IMR-90 (cell line): ENCODE data around the gene IL1RAP. TPM values are rescaled to one million over a fixed set of nuclear protein-coding genes. Genes with fewer than 3 reads are reported as not detected.

Experiments
- ATAC-seq: fragments of 200-7000 bp; cut with Tn5 transposase; 2 replicates; pipeline ENCODE4 v1.9.1; 2020; ENCODE audit warnings: low read depth, mild to moderate bottlenecking, moderate library complexity
- BruUV-seq: library from RNA; stranded (reverse); fragments of 400-500 nt; replicated peaks from 2 replicates; lab custom pipeline; 2021; lab: Mats Ljungman, UMichigan
- CTCF ChIA-PET: fragments of 300-600 bp; formaldehyde crosslinking; extraction: SDS; loops from one replicate; lab custom pipeline; 2021; ENCODE audit warnings: antibody characterized with exemption; lab: Yijun Ruan, JAX
- POLR2A ChIA-PET: fragments of 300-600 bp; sonication (Branson Sonifier 250); formaldehyde crosslinking; loops from one replicate; lab custom pipeline; 2022; ENCODE audit warnings: antibody characterized with exemption; ENCODE audit not compliant: unreplicated experiment; lab: Charles Lee
- DNase-seq: peaks from one replicate; pipeline ENCODE4 v3.0.0; 2013
- H2AFZ ChIP-seq: replicated peaks from 2 replicates; pipeline ENCODE3; 2013; ENCODE audit warnings: low read length, mild to moderate bottlenecking; ENCODE audit not compliant: poor library complexity
- H2AK5ac ChIP-seq: 2 replicates; pipeline ENCODE4 v1.6.1; 2013; ENCODE audit warnings: low read depth, low read length, inconsistent platforms
- H2AK9ac ChIP-seq: replicated peaks from 2 replicates; pipeline ENCODE3; 2013; ENCODE audit warnings: mild to moderate bottlenecking, low read depth, low read length, moderate library complexity; ENCODE audit not compliant: poor library complexity
- H2BK120ac ChIP-seq: 2 replicates; pipeline ENCODE4 v1.6.1; 2013; ENCODE audit warnings: low read depth, low read length, inconsistent platforms
- H2BK15ac ChIP-seq: 3 replicates; pipeline ENCODE4 v1.6.1; 2013; ENCODE audit warnings: low read depth, low read length, inconsistent platforms
- H2BK20ac ChIP-seq: 2 replicates; pipeline ENCODE4 v1.6.1; 2013; ENCODE audit warnings: low read depth, mild to moderate bottlenecking, inconsistent platforms, low read length, moderate library complexity
- H2BK5ac ChIP-seq: 2 replicates; pipeline ENCODE4 v1.6.1; 2013; ENCODE audit warnings: mild to moderate bottlenecking, low read depth, low read length, inconsistent platforms; ENCODE audit not compliant: poor library complexity, severe bottlenecking
- H3K14ac ChIP-seq: replicated peaks from 2 replicates; pipeline ENCODE4 v1.6.1; 2013; ENCODE audit warnings: low read depth, low read length, inconsistent platforms
- H3K18ac ChIP-seq: 2 replicates; pipeline ENCODE4 v1.6.1; 2013; ENCODE audit warnings: low read depth, low read length, control low read depth
- H3K23ac ChIP-seq: 2 replicates; pipeline ENCODE4 v1.6.1; 2013; ENCODE audit warnings: low read depth, low read length, inconsistent platforms
- H3K27ac ChIP-seq: 2 replicates; pipeline ENCODE4 v1.5.1; 2013; ENCODE audit warnings: mild to moderate bottlenecking, control low read depth, low read length; ENCODE audit not compliant: insufficient read depth
- H3K27me3 ChIP-seq: 2 replicates; pipeline ENCODE4 v1.6.1; 2013; ENCODE audit warnings: low read length; ENCODE audit not compliant: control insufficient read depth, insufficient read depth
- H3K36me3 ChIP-seq: 2 replicates; pipeline ENCODE4 v1.6.1; 2013; ENCODE audit warnings: low read length, mixed read lengths; ENCODE audit not compliant: control insufficient read depth, insufficient read depth
- H3K4ac ChIP-seq: 2 replicates; pipeline ENCODE4 v1.6.1; 2013; ENCODE audit warnings: low read depth, low read length, inconsistent platforms
- H3K4me1 ChIP-seq: 2 replicates; pipeline ENCODE4 v1.6.1; 2013; ENCODE audit warnings: low read length, mixed read lengths; ENCODE audit not compliant: control insufficient read depth, insufficient read depth
- H3K4me2 ChIP-seq: 2 replicates; pipeline ENCODE4 v1.6.1; 2013; ENCODE audit warnings: low read depth, mild to moderate bottlenecking, control low read depth, low read length, moderate library complexity
- H3K4me3 ChIP-seq: 2 replicates; pipeline ENCODE4 v1.5.1; 2013; ENCODE audit warnings: low read depth, mild to moderate bottlenecking, control low read depth, low read length, moderate library complexity; ENCODE audit not compliant: insufficient read depth
- H3K56ac ChIP-seq: 2 replicates; pipeline ENCODE4 v1.6.1; 2013; ENCODE audit warnings: low read length, inconsistent platforms; ENCODE audit not compliant: insufficient read depth; ENCODE audit errors: extremely low read depth
- H3K79me1 ChIP-seq, 2 experiments: 2 replicates each; pipeline ENCODE4 v1.6.1; 2013; ENCODE audit warnings: low read length in 2 of 2, inconsistent platforms in 1 of 2, low read depth in 1 of 2
- H3K9ac ChIP-seq: 2 replicates; pipeline ENCODE4 v1.6.1; 2013; ENCODE audit warnings: low read depth, low read length, control low read depth
- H3K9me1 ChIP-seq: 2 replicates; pipeline ENCODE4 v1.6.1; 2013; ENCODE audit warnings: low read length, inconsistent platforms; ENCODE audit not compliant: insufficient read depth
- H3K9me3 ChIP-seq: 2 replicates; pipeline ENCODE4 v1.6.1; 2013; ENCODE audit warnings: low read length; ENCODE audit not compliant: control insufficient read depth, insufficient read depth
- H4K20me1 ChIP-seq: 2 replicates; pipeline ENCODE4 v1.6.1; 2013; ENCODE audit warnings: low read length, inconsistent platforms; ENCODE audit not compliant: insufficient read depth
- H4K5ac ChIP-seq: 2 replicates; pipeline ENCODE4 v1.6.1; 2013; ENCODE audit warnings: mild to moderate bottlenecking, low read depth, low read length, control low read depth
- H4K8ac ChIP-seq, 2 experiments: 2 replicates each; pipeline ENCODE4 v1.6.1; 2013; ENCODE audit warnings: low read depth in 2 of 2, low read length in 2 of 2, control low read depth in 1 of 2, inconsistent platforms in 1 of 2
- H4K91ac ChIP-seq: 2 replicates; pipeline ENCODE4 v1.6.1; 2013; ENCODE audit warnings: low read depth, low read length, inconsistent platforms; ENCODE audit not compliant: insufficient read depth
- BHLHE40 ChIP-seq: fragments of 150-350 bp; IDR thresholded peaks from 2 replicates; pipeline ENCODE4 v1.6.1; 2016; ENCODE audit warnings: mild to moderate bottlenecking, low read depth, low read length
- CEBPB ChIP-seq: IDR thresholded peaks from 2 replicates; pipeline ENCODE4 v1.6.1; 2012; ENCODE audit warnings: low read depth, low read length, improper control_type of control experiment
- CHD1 ChIP-seq: IDR thresholded peaks from 2 replicates; pipeline ENCODE4 v1.6.1; 2012; ENCODE audit warnings: low read depth, low read length, improper control_type of control experiment
- CTCF ChIP-seq: conservative IDR thresholded peaks from 2 replicates; pipeline ENCODE4 v1.5.1; 2012; ENCODE audit warnings: mild to moderate bottlenecking, low read depth, low read length, improper control_type of control experiment
- FOS ChIP-seq: fragments of 150-350 bp; IDR thresholded peaks from 2 replicates; pipeline ENCODE4 v1.6.1; 2016; ENCODE audit warnings: low read depth, low read length
- MAFK ChIP-seq: IDR thresholded peaks from 2 replicates; pipeline ENCODE4 v1.6.1; 2012; ENCODE audit warnings: low read depth, low read length, improper control_type of control experiment
- MAZ ChIP-seq: IDR thresholded peaks from 2 replicates; pipeline ENCODE4 v1.6.1; 2012; ENCODE audit warnings: low read depth, mild to moderate bottlenecking, low read length, improper control_type of control experiment, moderate library complexity, borderline replicate concordance
- MXI1 ChIP-seq: IDR thresholded peaks from 2 replicates; pipeline ENCODE4 v1.6.1; 2012; ENCODE audit warnings: low read depth, mild to moderate bottlenecking, low read length, moderate library complexity, borderline replicate concordance
- POLR2A ChIP-seq: IDR thresholded peaks from 2 replicates; pipeline ENCODE4 v1.6.1; 2012; ENCODE audit warnings: mild to moderate bottlenecking, low read depth, low read length
- RAD21 ChIP-seq: IDR thresholded peaks from 2 replicates; pipeline ENCODE4 v1.6.1; 2012; ENCODE audit warnings: low read length, improper control_type of control experiment
- RCOR1 ChIP-seq: IDR thresholded peaks from 2 replicates; pipeline ENCODE4 v1.6.1; 2012; ENCODE audit warnings: mild to moderate bottlenecking, low read length, improper control_type of control experiment; ENCODE audit not compliant: insufficient replicate concordance
- RFX5 ChIP-seq: IDR thresholded peaks from 2 replicates; pipeline ENCODE4 v1.8.0; 2012; ENCODE audit warnings: low read depth, mild to moderate bottlenecking, low read length, moderate library complexity
- SMC3 ChIP-seq: fragments of 150-350 bp; IDR thresholded peaks from 2 replicates; pipeline ENCODE4 v1.6.1; 2016; ENCODE audit warnings: low read depth, mild to moderate bottlenecking, antibody characterized with exemption, low read length, moderate library complexity
- USF2 ChIP-seq: fragments of 150-350 bp; IDR thresholded peaks from 2 replicates; pipeline ENCODE4 v1.6.1; 2017; ENCODE audit warnings: mild to moderate bottlenecking, antibody characterized with exemption, low read length, low read depth
- WGBS, 2 experiments: methylation state at CpG; one replicate each; pipeline versions ENCODE4 v1.1.5 to v1.1.7; 2013; ENCODE audit warnings: missing lambda C conversion rate in 2 of 2; ENCODE audit not compliant: insufficient read length in 1 of 2; ENCODE audit errors: extremely low coverage in 2 of 2; 5-methylcytosine and 5-hydroxymethylcytosine counted together
- dilution Hi-C: fragments of 300-500 bp; cut with HindIII; formaldehyde crosslinking; loops from one replicate; pipeline ENCODE4 v1.14.3; 2018; ENCODE audit warnings: low sequenced_read_pairs; ENCODE audit not compliant: unreplicated experiment
- in situ Hi-C: fragments of 300-500 bp; cut with MboI; formaldehyde crosslinking; loops from 3 replicates; pipeline ENCODE4 v1.14.3; 2019; ENCODE audit warnings: low sequenced_read_pairs, inconsistent platforms, mixed read lengths
- intact Hi-C: fragments of 100-400 bp; cut with micrococcal nuclease; formaldehyde crosslinking; loops from 2 replicates; pipeline ENCODE4 v1.10.0; 2022
- polyA plus RNA-seq, 3 experiments: library from polyadenylated mRNA; depleted of rRNA; stranded (reverse); fragments of >200 nt; gene quantifications; 2 replicates each; pipeline ENCODE4 v1.2.3, GENCODE V29; 2012; ENCODE audit warnings: low replicate concordance in 1 of 3
- total RNA-seq: library from RNA; depleted of rRNA; stranded (reverse); fragments of >200 nt; gene quantifications from 2 replicates; pipeline ENCODE4 v1.2.3, GENCODE V29; 2012

IL1RAP gene
- total and polyA plus RNA-seq, 2 of the 4 experiments (the other 2 are of a cell fraction), result 8.3 to 11.3 TPM

- no peak for TF ChIP-seq FOS
- no peak for TF ChIP-seq RFX5
- TF ChIP-seq SMC3, result no peak
- no peak for TF ChIP-seq BHLHE40
Observed at GRCh38 chr3:190534986-190535385, 21.1 kb downstream of the IL1RAP start (continued).

- intact Hi-C loops (no loop called here), dilution Hi-C loops (no loop called here), in situ Hi-C loops (no loop called here)
- Histone ChIP-seq H4K91ac (no peak overlapping the region), H3K27ac (no peak overlapping the region), H2AK9ac (no peak overlapping the region), H2BK15ac (no peak overlapping the region), H2BK120ac (no peak overlapping the region), H3K56ac (no peak overlapping the region), H3K4me2 (no peak overlapping the region), H3K4me3 (no peak overlapping the region), H2AK5ac (no peak overlapping the region), H3K36me3 (no peaks in the 10 kb centered on the region; the same call in 1 of the 2 replicates), H2BK20ac (no peak overlapping the region), H3K4me1 (peaks cover 6% of the 10 kb centered on the region), H3K23ac (no peak overlapping the region), H3K9me3 (no peaks in the 10 kb centered on the region), H3K79me1 (peaks cover 22 to 34% of the 10 kb centered on the region in 2 experiments), H2BK5ac (no peak overlapping the region), H4K5ac (no peak overlapping the region), H4K20me1 (no peaks in the 10 kb centered on the region), H3K27me3 (no peaks in the 10 kb centered on the region), H3K9me1 (peaks cover 8% of the 10 kb centered on the region), H3K9ac (no peak overlapping the region), H3K14ac (no peak overlapping the region), H3K4ac (no peak overlapping the region), H2AFZ (no peak overlapping the region), H3K18ac (no peak overlapping the region), H4K8ac (no peak overlapping the region)
- ChIA-PET POLR2A (no interaction called here), CTCF (no interaction called here)
- WGBS, 2 experiments, result no CpG with 5 or more reads among the region's 3 CpGs
- TF ChIP-seq SMC3, result no peak
- TF ChIP-seq MAZ, result no peak
- TF ChIP-seq CTCF, result no peak
- TF ChIP-seq BHLHE40, result no peak
- no peak for TF ChIP-seq CEBPB
- no peak for TF ChIP-seq POLR2A
- no peak for TF ChIP-seq CHD1
- TF ChIP-seq RAD21, result no peak
- TF ChIP-seq USF2, result no peak
- TF ChIP-seq MAFK, result no peak
- TF ChIP-seq MXI1, result no peak
- TF ChIP-seq RCOR1, result no peak
- TF ChIP-seq FOS, result no peak
- TF ChIP-seq RFX5, result no peak
- DNase-seq (no peak), ATAC-seq (no peak)
- BruUV-seq, result no TSS peak
Observed at GRCh38 chr3:190537146-190537545, 23.3 kb downstream of the IL1RAP start.
